Occipital lobe (tissue), 2 donors: ENCODE data around the gene RAB9A. TPM values are rescaled to one million over a fixed set of nuclear protein-coding genes. Genes with fewer than 3 reads are reported as not detected.
"Not testable (repeated sequence)": the region's sequence is repeated elsewhere in the genome, so short reads cannot be mapped to it uniquely, and the experiment has no call there.

Experiments
- DNase-seq: peaks from one replicate; lab custom pipeline; 2025; lab: John Stamatoyannopoulos, UW
- total RNA-seq: library from RNA; depleted of rRNA; stranded (reverse); fragments of >200 nt; gene quantifications from one replicate; pipeline ENCODE4 v1.2.3, GENCODE V29; 2014

Gene RAB9A
- total RNA-seq: 29.2 TPM

GRCh38 chrX:13688958-13689740 is at the start of gene RAB9A:
Gene RAB9A, plus strand, starts transcription at chrX:13689128. Its CDS starts 19,619 bp downstream, at chrX:13708747.
- peak; percentile 46 for DNase-seq

- DNase-seq: not testable (repeated sequence)
These were observed 47.2 kb upstream of the RAB9A start for GRCh38 chrX:13641684-13642083.

- DNase-seq: no peak
These were observed 43.3 kb upstream of the RAB9A start for GRCh38 chrX:13645464-13646153.

- DNase-seq: peak; percentile 15
These were observed 42.8 kb upstream of the RAB9A start for GRCh38 chrX:13646154-13646549.

GRCh38 chrX:13647709-13648212 is 41.2 kb upstream of the RAB9A start:
- no peak for DNase-seq

- not testable (repeated sequence) for DNase-seq
These were observed 40.6 kb upstream of the RAB9A start for GRCh38 chrX:13648336-13648735.

- no peak for DNase-seq
These were observed 39.1 kb upstream of the RAB9A start for GRCh38 chrX:13649838-13650237.

- no peak for DNase-seq
These were observed 38.6 kb upstream of the RAB9A start for GRCh38 chrX:13650318-13650717.

GRCh38 chrX:13651150-13651549 is 37.8 kb upstream of the RAB9A start:
- DNase-seq: no peak

- no peak for DNase-seq
These were observed 36.6 kb upstream of the RAB9A start for GRCh38 chrX:13652287-13652793.

GRCh38 chrX:13652850-13653693 is 35.9 kb upstream of the RAB9A start, which contains the start of gene TCEANC:
Gene TCEANC, plus strand, starts transcription at chrX:13653141. Its CDS starts 9,368 bp downstream, at chrX:13662509.
- DNase-seq: peak; percentile 85

- DNase-seq: no peak
These were observed 34.8 kb upstream of the RAB9A start for GRCh38 chrX:13654116-13654515.

GRCh38 chrX:13655674-13656073 is 33.3 kb upstream of the RAB9A start:
- DNase-seq: no peak

- no peak for DNase-seq
These were observed 30.3 kb upstream of the RAB9A start for GRCh38 chrX:13658602-13659001.

GRCh38 chrX:13659063-13659462 is 29.9 kb upstream of the RAB9A start:
- no peak for DNase-seq

GRCh38 chrX:13661735-13662288 is 27.1 kb upstream of the RAB9A start:
- DNase-seq: no peak

GRCh38 chrX:13662355-13662791 is 26.6 kb upstream of the RAB9A start:
- no peak for DNase-seq

- DNase-seq: no peak
These were observed 24.9 kb upstream of the RAB9A start for GRCh38 chrX:13664020-13664419.

GRCh38 chrX:13666836-13667235 is 22.1 kb upstream of the RAB9A start:
- DNase-seq: peak; percentile 22

- DNase-seq: no peak
These were observed 21.0 kb upstream of the RAB9A start for GRCh38 chrX:13667919-13668318.

GRCh38 chrX:13669246-13669737 is 19.6 kb upstream of the RAB9A start:
- no peak for DNase-seq
